ENCODE measurements around the gene GADL1.

The GADL1 gene

DNA sequence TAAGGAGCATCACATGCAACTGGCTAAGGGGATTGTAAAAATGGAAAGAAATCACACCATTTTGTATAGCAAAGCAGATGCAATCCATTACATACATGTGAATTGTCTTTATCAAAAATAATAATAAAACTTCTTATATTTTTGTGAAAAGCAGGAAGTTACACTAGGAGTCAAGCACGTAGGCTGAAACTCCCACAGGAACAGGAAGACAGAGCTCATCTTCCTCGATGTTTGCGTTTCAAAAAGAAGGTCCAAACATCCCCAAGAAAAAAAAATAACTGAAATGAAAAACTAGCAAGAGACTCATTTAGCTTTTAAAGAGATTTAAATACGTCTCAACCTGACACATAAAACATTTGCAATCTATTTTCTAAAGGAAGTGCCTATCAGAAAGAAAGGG, 181.5 kb downstream of the GADL1 start:
- no peak overlapping the region for H3K9ac ChIP-seq (ENCODE audit: insufficient read length)
- no peak overlapping the region for H3K4me3 ChIP-seq
- H3K9me3 ChIP-seq (ENCODE audit: low read depth, low read length), result no peaks in the 10 kb centered on the region
- H3K36me3 ChIP-seq (ENCODE audit: insufficient read depth, low read length), result no peaks in the 10 kb centered on the region
- TF ChIP-seq POLR2AphosphoS5 (IDR thresholded peaks at IDR 0.05; ENCODE audit: borderline replicate concordance, low read depth, low read length) (no peak), EZH2 (IDR thresholded peaks at IDR 0.05) (no peak), FOXP2 (optimal IDR thresholded peaks at IDR 0.05; ENCODE audit: control extremely low read depth, extremely low read length, insufficient read depth) (no peak)
- H3K27ac ChIP-seq, result no peak overlapping the region
- DNase-seq (ENCODE audit: low read depth, low spot score), result no peak

- Histone ChIP-seq H3K9ac (ENCODE audit: insufficient read length) (no peak overlapping the region), H3K4me3 (no peak overlapping the region), H3K27ac (no peak overlapping the region), H3K36me3 (ENCODE audit: insufficient read depth, low read length) (no peaks in the 10 kb centered on the region), H3K9me3 (ENCODE audit: low read depth, low read length) (no peaks in the 10 kb centered on the region)
- no peak for DNase-seq (ENCODE audit: low read depth, low spot score)
- TF ChIP-seq FOXP2 (optimal IDR thresholded peaks at IDR 0.05; ENCODE audit: control extremely low read depth, extremely low read length, insufficient read depth) (no peak), EZH2 (IDR thresholded peaks at IDR 0.05) (no peak), POLR2AphosphoS5 (IDR thresholded peaks at IDR 0.05; ENCODE audit: borderline replicate concordance, low read depth, low read length) (no peak)
These were observed 182.6 kb downstream of the GADL1 start for GRCh38 chr3:30711867-30712266.

DNA sequence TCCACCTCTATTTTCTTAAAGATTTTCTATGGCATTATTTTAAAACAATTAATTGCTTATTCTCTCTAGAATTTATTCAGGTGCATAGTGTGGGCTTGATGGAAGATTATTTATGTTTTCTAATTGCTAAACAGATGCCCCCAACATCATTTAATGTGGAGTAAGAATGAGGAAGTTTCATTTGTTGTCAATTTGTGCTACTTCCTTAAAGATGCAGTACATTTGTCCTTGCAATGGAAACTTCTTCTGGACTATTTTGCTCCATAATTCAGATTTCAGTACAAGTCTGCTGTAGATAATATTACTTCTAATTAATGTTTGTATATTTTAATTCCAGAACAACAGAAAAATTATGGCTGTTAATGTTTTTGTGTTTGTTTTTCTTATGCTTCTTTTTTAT, 183.3 kb downstream of the GADL1 start:
- H3K9me3 ChIP-seq (ENCODE audit: low read depth, low read length), result no peaks in the 10 kb centered on the region
- no peak overlapping the region for H3K27ac ChIP-seq
- no peak overlapping the region for H3K4me3 ChIP-seq
- DNase-seq (ENCODE audit: low read depth, low spot score), result no peak
- TF ChIP-seq EZH2 (IDR thresholded peaks at IDR 0.05), result no peak
- no peak for TF ChIP-seq FOXP2 (optimal IDR thresholded peaks at IDR 0.05; ENCODE audit: control extremely low read depth, extremely low read length, insufficient read depth)
- no peak for TF ChIP-seq POLR2AphosphoS5 (IDR thresholded peaks at IDR 0.05; ENCODE audit: borderline replicate concordance, low read depth, low read length)
- no peak overlapping the region for H3K9ac ChIP-seq (ENCODE audit: insufficient read length)
- no peaks in the 10 kb centered on the region for H3K36me3 ChIP-seq (ENCODE audit: insufficient read depth, low read length)

DNA sequence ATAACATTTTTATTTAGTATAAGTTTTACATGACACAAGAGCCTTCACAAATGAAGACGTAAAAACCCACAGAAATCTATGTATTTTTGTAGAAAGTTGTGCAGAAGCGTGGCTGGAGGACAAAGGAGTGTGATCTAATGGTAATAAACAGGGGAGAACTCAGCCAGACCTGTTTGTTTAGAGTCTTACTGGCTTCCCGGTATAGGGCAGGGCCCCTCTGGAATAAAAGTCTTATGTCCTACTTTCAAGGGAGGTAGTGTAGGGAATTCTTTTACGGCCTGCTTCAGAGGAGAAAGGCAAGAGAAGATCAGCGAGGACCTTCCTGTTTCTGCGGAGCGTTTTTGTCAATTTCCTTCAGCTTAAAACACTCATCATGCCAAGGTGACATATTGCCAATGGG, 184.4 kb downstream of the GADL1 start:
- no peak for TF ChIP-seq POLR2AphosphoS5 (IDR thresholded peaks at IDR 0.05; ENCODE audit: borderline replicate concordance, low read depth, low read length)
- TF ChIP-seq EZH2 (IDR thresholded peaks at IDR 0.05), result no peak
- no peak for TF ChIP-seq FOXP2 (optimal IDR thresholded peaks at IDR 0.05; ENCODE audit: control extremely low read depth, extremely low read length, insufficient read depth)

GRCh38 chr3:30708472-30708871, 186.0 kb downstream of the GADL1 start:
- TF ChIP-seq FOXP2 (optimal IDR thresholded peaks at IDR 0.05; ENCODE audit: control extremely low read depth, extremely low read length, insufficient read depth) (no peak), POLR2AphosphoS5 (IDR thresholded peaks at IDR 0.05; ENCODE audit: borderline replicate concordance, low read depth, low read length) (no peak), EZH2 (IDR thresholded peaks at IDR 0.05) (no peak)
- Histone ChIP-seq H3K36me3 (ENCODE audit: insufficient read depth, low read length) (no peaks in the 10 kb centered on the region), H3K9me3 (ENCODE audit: low read depth, low read length) (no peaks in the 10 kb centered on the region), H3K4me3 (no peak overlapping the region), H3K9ac (ENCODE audit: insufficient read length) (no peak overlapping the region), H3K27ac (no peak overlapping the region)
- no peak for DNase-seq (ENCODE audit: low read depth, low spot score)

More for the DNA sequence above, 184.4 kb downstream of the GADL1 start:
- H3K9me3 ChIP-seq (ENCODE audit: low read depth, low read length), result no peaks in the 10 kb centered on the region
- no peaks in the 10 kb centered on the region for H3K36me3 ChIP-seq (ENCODE audit: insufficient read depth, low read length)
- no peak overlapping the region for H3K4me3 ChIP-seq
- no peak for DNase-seq (ENCODE audit: low read depth, low spot score)
- H3K27ac ChIP-seq, result no peak overlapping the region
- H3K9ac ChIP-seq (ENCODE audit: insufficient read length), result no peak overlapping the region

DNA sequence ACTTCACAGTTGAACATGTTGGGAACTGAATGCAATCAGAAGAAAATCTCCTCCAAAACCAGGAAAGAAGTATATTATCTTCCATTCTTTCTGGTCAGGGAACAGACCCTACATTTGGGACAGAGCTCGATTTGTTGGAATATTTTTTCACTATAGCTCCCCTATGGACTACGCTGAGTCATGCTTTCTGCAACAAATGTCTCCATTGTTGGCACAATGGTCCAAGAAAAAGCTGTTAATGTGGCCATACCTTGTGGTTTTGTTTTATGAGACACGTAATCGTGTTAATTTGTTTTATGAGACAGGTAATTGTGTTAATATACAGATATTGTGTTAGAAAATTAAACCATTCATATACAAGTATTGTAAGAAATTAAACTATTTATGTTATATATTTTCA, 186.6 kb downstream of the GADL1 start:
- no peak for TF ChIP-seq FOXP2 (optimal IDR thresholded peaks at IDR 0.05; ENCODE audit: control extremely low read depth, extremely low read length, insufficient read depth)
- no peak for TF ChIP-seq POLR2AphosphoS5 (IDR thresholded peaks at IDR 0.05; ENCODE audit: borderline replicate concordance, low read depth, low read length)
- DNase-seq (ENCODE audit: low read depth, low spot score), result no peak

GRCh38 chr3:30704931-30705890, 189.2 kb downstream of the GADL1 start:
- Histone ChIP-seq H3K9ac (ENCODE audit: insufficient read length) (no peak overlapping the region), H3K27ac (no peak overlapping the region), H3K36me3 (ENCODE audit: insufficient read depth, low read length) (no peaks in the 10 kb centered on the region), H3K4me3 (no peak overlapping the region), H3K9me3 (ENCODE audit: low read depth, low read length) (no peaks in the 10 kb centered on the region)
- TF ChIP-seq FOXP2 (optimal IDR thresholded peaks at IDR 0.05; ENCODE audit: control extremely low read depth, extremely low read length, insufficient read depth) (no peak), EZH2 (IDR thresholded peaks at IDR 0.05) (no peak), POLR2AphosphoS5 (IDR thresholded peaks at IDR 0.05; ENCODE audit: borderline replicate concordance, low read depth, low read length) (no peak)
- DNase-seq (ENCODE audit: low read depth, low spot score), result no peak

More for the DNA sequence above, 186.6 kb downstream of the GADL1 start:
- H3K9ac ChIP-seq (ENCODE audit: insufficient read length), result no peak overlapping the region
- H3K9me3 ChIP-seq (ENCODE audit: low read depth, low read length), result no peaks in the 10 kb centered on the region
- H3K4me3 ChIP-seq, result no peak overlapping the region
- no peak overlapping the region for H3K27ac ChIP-seq
- H3K36me3 ChIP-seq (ENCODE audit: insufficient read depth, low read length), result no peaks in the 10 kb centered on the region

GRCh38 chr3:30702828-30703397, 191.5 kb downstream of the GADL1 start:
- Histone ChIP-seq H3K4me3 (no peak overlapping the region), H3K36me3 (ENCODE audit: insufficient read depth, low read length) (no peaks in the 10 kb centered on the region), H3K27ac (no peak overlapping the region), H3K9ac (ENCODE audit: insufficient read length) (no peak overlapping the region), H3K9me3 (ENCODE audit: low read depth, low read length) (no peaks in the 10 kb centered on the region)
- TF ChIP-seq FOXP2 (optimal IDR thresholded peaks at IDR 0.05; ENCODE audit: control extremely low read depth, extremely low read length, insufficient read depth) (no peak), EZH2 (IDR thresholded peaks at IDR 0.05) (no peak)
- no peak for DNase-seq (ENCODE audit: low read depth, low spot score)
